GM12892 (cell line): ENCODE measurements around the gene SLC10A4.

Source experiments
- POLR2A ChIP-seq: IDR thresholded peaks from 2 replicates; pipeline ENCODE4 v1.6.1; 2011; ENCODE audit warnings: low read depth, low read length, control low read depth
- POLR2AphosphoS5 ChIP-seq: IDR thresholded peaks from 2 replicates; pipeline ENCODE4 v1.6.1; 2011; ENCODE audit warnings: low read depth, low read length, control low read depth

GRCh38 chr4:48467891-48468290, 15.3 kb upstream of the SLC10A4 start:
- TF ChIP-seq POLR2AphosphoS5 (no peak), POLR2A (no peak)
